GM23338 (cell line): ENCODE data around the gene OLFM1. TPM values are rescaled to one million over a fixed set of nuclear protein-coding genes. Genes with fewer than 3 reads are reported as not detected.

Source experiments
- ATAC-seq: fragments of 200-7000 bp; cut with Tn5 transposase; 3 replicates; pipeline ENCODE4 v1.9.1; 2020
- DNase-seq: peaks from one replicate; pipeline ENCODE4 v3.0.0-alpha.2; 2015; ENCODE audit warnings: low spot score
- H2AFZ ChIP-seq: fragments of 200-600 bp; sonication (generic); 2 replicates; pipeline ENCODE4 v1.8.0; 2016; ENCODE audit warnings: antibody characterized with exemption, mild to moderate bottlenecking, moderate library complexity
- H3F3A ChIP-seq: fragments of 200-600 bp; sonication (generic); replicated peaks from 2 replicates; pipeline ENCODE4 v1.8.0; 2017; ENCODE audit warnings: antibody characterized with exemption, mixed run types, low read depth
- H3K27ac ChIP-seq: fragments of 200-600 bp; sonication (generic); 2 replicates; pipeline ENCODE4 v1.6.1; 2016; ENCODE audit warnings: low read depth
- H3K27me3 ChIP-seq: fragments of 200-600 bp; sonication (generic); 2 replicates; pipeline ENCODE4 v1.8.0; 2016; ENCODE audit warnings: mild to moderate bottlenecking, mixed run types, moderate library complexity; ENCODE audit not compliant: insufficient read depth
- H3K36me3 ChIP-seq: fragments of 200-600 bp; sonication (generic); 2 replicates; pipeline ENCODE4 v1.8.0; 2016; ENCODE audit warnings: mild to moderate bottlenecking; ENCODE audit not compliant: insufficient read depth
- H3K4me1 ChIP-seq: fragments of 200-600 bp; sonication (generic); 2 replicates; pipeline ENCODE4 v1.8.0; 2016; ENCODE audit warnings: mild to moderate bottlenecking, moderate library complexity; ENCODE audit not compliant: insufficient read depth
- H3K4me2 ChIP-seq: fragments of 200-600 bp; sonication (generic); 2 replicates; pipeline ENCODE4 v1.7.1; 2017; ENCODE audit warnings: mixed run types
- H3K4me3 ChIP-seq: fragments of 200-600 bp; sonication (generic); 2 replicates; pipeline ENCODE4 v1.6.1; 2016; ENCODE audit warnings: mixed run types
- H3K79me2 ChIP-seq: fragments of 200-600 bp; sonication (generic); replicated peaks from 2 replicates; pipeline ENCODE4 v1.8.0; 2017; ENCODE audit warnings: mild to moderate bottlenecking; ENCODE audit not compliant: insufficient read depth
- H3K9me2 ChIP-seq: fragments of 200-600 bp; sonication (generic); 2 replicates; pipeline ENCODE4 v1.8.0; 2017; ENCODE audit not compliant: insufficient read depth
- H4K20me1 ChIP-seq: fragments of 200-600 bp; sonication (generic); replicated peaks from 2 replicates; pipeline ENCODE4 v1.8.0; 2017; ENCODE audit warnings: mild to moderate bottlenecking; ENCODE audit not compliant: insufficient read depth
- H3K27ac Mint-ChIP-seq: 2 replicates; pipeline ENCODE4 v1.8.0; 2020; ENCODE audit warnings: inconsistent platforms, mild to moderate bottlenecking, moderate library complexity, mixed read lengths
- H3K27me3 Mint-ChIP-seq: 3 replicates; pipeline ENCODE4 v1.8.0; 2022; ENCODE audit warnings: low read depth, mild to moderate bottlenecking, moderate library complexity, mixed read lengths, inconsistent platforms; ENCODE audit not compliant: insufficient read depth, poor library complexity
- H3K36me3 Mint-ChIP-seq: 3 replicates; pipeline ENCODE4 v1.8.0; 2021; ENCODE audit warnings: low read depth, mild to moderate bottlenecking, inconsistent platforms, moderate library complexity, mixed read lengths
- H3K4me1 Mint-ChIP-seq: 3 replicates; pipeline ENCODE4 v1.8.0; 2020; ENCODE audit warnings: mild to moderate bottlenecking, inconsistent platforms, mixed read lengths
- H3K4me3 Mint-ChIP-seq: 3 replicates; pipeline ENCODE4 v1.8.0; 2021; ENCODE audit warnings: moderate library complexity, mild to moderate bottlenecking, inconsistent platforms, mixed read lengths
- H3K9me3 Mint-ChIP-seq: 3 replicates; pipeline ENCODE4 v1.8.0; 2020; ENCODE audit warnings: moderate library complexity, mild to moderate bottlenecking, inconsistent platforms, mixed read lengths
- CREB1 ChIP-seq: fragments of 250-450 bp; sonication (Bioruptor Pico); IDR thresholded peaks from 2 replicates; pipeline ENCODE4 v1.5.0; 2020; ENCODE audit warnings: low read depth, mild to moderate bottlenecking, moderate library complexity
- EZH2phosphoT487 ChIP-seq: fragments of 200-600 bp; sonication (generic); IDR thresholded peaks from one replicate; pipeline ENCODE4 v1.8.1; 2018; ENCODE audit warnings: antibody characterized with exemption; ENCODE audit not compliant: unreplicated experiment
- JUNB ChIP-seq: IDR thresholded peaks from one replicate; pipeline ENCODE4 v1.6.1; 2016; ENCODE audit warnings: antibody characterized with exemption; ENCODE audit not compliant: unreplicated experiment
- POLR2AphosphoS5 ChIP-seq: IDR thresholded peaks from 2 replicates; pipeline ENCODE4 v1.6.1; 2016; ENCODE audit warnings: antibody characterized with exemption, low read depth
- ZNF114 ChIP-seq: fragments of 250-450 bp; sonication (Bioruptor Pico); IDR thresholded peaks from 2 replicates; pipeline ENCODE4 v1.5.0; 2020; ENCODE audit warnings: mild to moderate bottlenecking, moderate library complexity
- ZNF331 ChIP-seq: fragments of 250-450 bp; sonication (Bioruptor Pico); IDR thresholded peaks from 2 replicates; pipeline ENCODE4 v1.5.0; 2020; ENCODE audit warnings: low read depth, mild to moderate bottlenecking, moderate library complexity
- polyA plus RNA-seq: library from polyadenylated mRNA; unstranded; fragments of >200 nt; fragmentation: Nextera tagmentation; extraction: Ambion mirVana; gene quantifications from 2 replicates; pipeline ENCODE4 v1.2.1, GENCODE V29; 2016
- total RNA-seq: library from RNA; depleted of rRNA; stranded (reverse); fragments of >200 nt; shearing (Covaris generic); gene quantifications from 2 replicates; pipeline ENCODE4 v1.2.3, GENCODE V29; 2014
- TF ChIP-seq, protein P1 (sequence below), 2 experiments: fragments of 200-600 bp in 1 of 2; sonication (generic) in 1 of 2; conservative IDR thresholded peaks; 2 replicates each; pipeline versions ENCODE4 v1.5.1 to v1.6.1; 2016 to 2017; ENCODE audit warnings: antibody characterized with exemption in 2 of 2, low read depth in 2 of 2, mild to moderate bottlenecking in 2 of 2, moderate library complexity in 1 of 2
- TF ChIP-seq, protein P2 (sequence below): IDR thresholded peaks from one replicate; pipeline ENCODE4 v1.6.1; 2018; ENCODE audit warnings: antibody characterized with exemption; ENCODE audit not compliant: unreplicated experiment
- TF ChIP-seq, protein P3 (sequence below): IDR thresholded peaks from 2 replicates; pipeline ENCODE4 v1.6.1; 2016; ENCODE audit warnings: antibody characterized with exemption

Gene OLFM1
- total and polyA plus RNA-seq, 2 experiments from 2014 or later: 20.6 to 40.1 TPM

DNA sequence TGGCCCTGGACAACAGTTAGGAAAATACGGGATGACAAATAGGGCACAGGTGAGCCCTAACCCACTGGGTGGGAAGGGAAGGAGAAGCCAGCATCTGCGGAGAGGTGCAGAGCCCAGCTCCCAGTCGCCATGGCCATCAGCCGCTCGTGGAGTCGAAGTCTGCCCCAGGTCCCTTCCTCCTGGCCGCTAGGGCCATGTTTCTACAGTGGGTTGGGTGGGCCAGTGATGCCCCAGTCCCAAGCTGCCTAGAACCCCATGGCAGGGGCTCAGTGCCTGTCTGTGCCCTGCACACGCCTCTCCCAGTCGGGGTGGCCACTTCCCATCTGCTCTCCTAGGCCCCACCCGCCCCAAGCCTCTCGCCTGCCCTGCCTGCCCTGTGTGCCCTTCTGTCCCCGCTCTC, 34.8 kb downstream of the OLFM1 start (continued):
- TF ChIP-seq, protein P1, sequence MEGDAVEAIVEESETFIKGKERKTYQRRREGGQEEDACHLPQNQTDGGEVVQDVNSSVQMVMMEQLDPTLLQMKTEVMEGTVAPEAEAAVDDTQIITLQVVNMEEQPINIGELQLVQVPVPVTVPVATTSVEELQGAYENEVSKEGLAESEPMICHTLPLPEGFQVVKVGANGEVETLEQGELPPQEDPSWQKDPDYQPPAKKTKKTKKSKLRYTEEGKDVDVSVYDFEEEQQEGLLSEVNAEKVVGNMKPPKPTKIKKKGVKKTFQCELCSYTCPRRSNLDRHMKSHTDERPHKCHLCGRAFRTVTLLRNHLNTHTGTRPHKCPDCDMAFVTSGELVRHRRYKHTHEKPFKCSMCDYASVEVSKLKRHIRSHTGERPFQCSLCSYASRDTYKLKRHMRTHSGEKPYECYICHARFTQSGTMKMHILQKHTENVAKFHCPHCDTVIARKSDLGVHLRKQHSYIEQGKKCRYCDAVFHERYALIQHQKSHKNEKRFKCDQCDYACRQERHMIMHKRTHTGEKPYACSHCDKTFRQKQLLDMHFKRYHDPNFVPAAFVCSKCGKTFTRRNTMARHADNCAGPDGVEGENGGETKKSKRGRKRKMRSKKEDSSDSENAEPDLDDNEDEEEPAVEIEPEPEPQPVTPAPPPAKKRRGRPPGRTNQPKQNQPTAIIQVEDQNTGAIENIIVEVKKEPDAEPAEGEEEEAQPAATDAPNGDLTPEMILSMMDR (conservative IDR thresholded peaks at IDR 0.05; ENCODE audit: low read depth in 2 of 2): no peak
- TF ChIP-seq, protein P2, sequence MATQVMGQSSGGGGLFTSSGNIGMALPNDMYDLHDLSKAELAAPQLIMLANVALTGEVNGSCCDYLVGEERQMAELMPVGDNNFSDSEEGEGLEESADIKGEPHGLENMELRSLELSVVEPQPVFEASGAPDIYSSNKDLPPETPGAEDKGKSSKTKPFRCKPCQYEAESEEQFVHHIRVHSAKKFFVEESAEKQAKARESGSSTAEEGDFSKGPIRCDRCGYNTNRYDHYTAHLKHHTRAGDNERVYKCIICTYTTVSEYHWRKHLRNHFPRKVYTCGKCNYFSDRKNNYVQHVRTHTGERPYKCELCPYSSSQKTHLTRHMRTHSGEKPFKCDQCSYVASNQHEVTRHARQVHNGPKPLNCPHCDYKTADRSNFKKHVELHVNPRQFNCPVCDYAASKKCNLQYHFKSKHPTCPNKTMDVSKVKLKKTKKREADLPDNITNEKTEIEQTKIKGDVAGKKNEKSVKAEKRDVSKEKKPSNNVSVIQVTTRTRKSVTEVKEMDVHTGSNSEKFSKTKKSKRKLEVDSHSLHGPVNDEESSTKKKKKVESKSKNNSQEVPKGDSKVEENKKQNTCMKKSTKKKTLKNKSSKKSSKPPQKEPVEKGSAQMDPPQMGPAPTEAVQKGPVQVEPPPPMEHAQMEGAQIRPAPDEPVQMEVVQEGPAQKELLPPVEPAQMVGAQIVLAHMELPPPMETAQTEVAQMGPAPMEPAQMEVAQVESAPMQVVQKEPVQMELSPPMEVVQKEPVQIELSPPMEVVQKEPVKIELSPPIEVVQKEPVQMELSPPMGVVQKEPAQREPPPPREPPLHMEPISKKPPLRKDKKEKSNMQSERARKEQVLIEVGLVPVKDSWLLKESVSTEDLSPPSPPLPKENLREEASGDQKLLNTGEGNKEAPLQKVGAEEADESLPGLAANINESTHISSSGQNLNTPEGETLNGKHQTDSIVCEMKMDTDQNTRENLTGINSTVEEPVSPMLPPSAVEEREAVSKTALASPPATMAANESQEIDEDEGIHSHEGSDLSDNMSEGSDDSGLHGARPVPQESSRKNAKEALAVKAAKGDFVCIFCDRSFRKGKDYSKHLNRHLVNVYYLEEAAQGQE: no peak
- TF ChIP-seq JUNB (no peak), ZNF114 (CRISPR knock-in tag) (no peak), CREB1 (CRISPR knock-in tag) (no peak), POLR2AphosphoS5 (no peak), EZH2phosphoT487 (no peak), ZNF331 (CRISPR knock-in tag) (no peak)
- TF ChIP-seq, protein P3, sequence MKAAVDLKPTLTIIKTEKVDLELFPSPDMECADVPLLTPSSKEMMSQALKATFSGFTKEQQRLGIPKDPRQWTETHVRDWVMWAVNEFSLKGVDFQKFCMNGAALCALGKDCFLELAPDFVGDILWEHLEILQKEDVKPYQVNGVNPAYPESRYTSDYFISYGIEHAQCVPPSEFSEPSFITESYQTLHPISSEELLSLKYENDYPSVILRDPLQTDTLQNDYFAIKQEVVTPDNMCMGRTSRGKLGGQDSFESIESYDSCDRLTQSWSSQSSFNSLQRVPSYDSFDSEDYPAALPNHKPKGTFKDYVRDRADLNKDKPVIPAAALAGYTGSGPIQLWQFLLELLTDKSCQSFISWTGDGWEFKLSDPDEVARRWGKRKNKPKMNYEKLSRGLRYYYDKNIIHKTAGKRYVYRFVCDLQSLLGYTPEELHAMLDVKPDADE: no peak

DNA sequence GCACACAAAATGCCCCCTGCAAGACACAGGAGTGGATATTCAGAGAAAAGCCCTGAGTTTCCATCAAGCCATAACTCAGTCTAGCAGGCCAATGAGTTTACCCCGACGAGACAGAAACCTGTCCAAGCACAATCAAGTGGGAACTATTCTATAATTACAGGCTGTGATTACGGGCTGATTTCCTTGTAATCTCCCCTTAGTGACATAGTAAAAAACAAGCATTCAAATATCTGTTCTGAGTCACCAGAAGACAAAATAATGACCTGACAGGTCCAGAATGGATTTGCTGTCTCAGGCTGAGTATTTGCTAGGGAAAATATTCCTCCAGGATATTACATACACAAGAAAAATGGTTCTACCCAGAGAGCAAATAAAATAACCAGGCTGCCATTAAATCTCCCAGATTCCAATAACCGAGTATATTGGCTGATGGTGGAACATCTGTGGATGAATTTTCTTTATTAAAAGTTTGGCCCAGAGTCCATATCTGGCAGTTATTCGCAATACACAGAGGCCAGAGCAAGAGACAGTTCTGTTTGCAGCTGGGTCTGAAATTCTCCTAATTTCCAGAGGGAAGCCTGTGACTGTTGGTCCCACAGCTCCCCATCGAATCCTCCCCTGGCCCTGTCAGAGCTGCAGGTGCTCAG, 35.8 kb downstream of the OLFM1 start:
- Histone ChIP-seq H3K9me2 (no peaks in the 10 kb centered on the region), H2AFZ (no peak overlapping the region), H3K79me2 (no peaks in the 10 kb centered on the region), H3K27me3 (no peaks in the 10 kb centered on the region), H3K4me2 (no peak overlapping the region), H3K4me3 (no peak overlapping the region), H3K4me1 (no peaks in the 10 kb centered on the region), H3F3A (no peaks in the 10 kb centered on the region), H3K36me3 (no peaks in the 10 kb centered on the region), H4K20me1 (no peaks in the 10 kb centered on the region), H3K27ac (no peak overlapping the region)
- Mint-ChIP-seq H3K27ac (no peak overlapping the region), H3K9me3 (peaks cover 17% of the 10 kb centered on the region), H3K4me1 (no peaks in the 10 kb centered on the region), H3K4me3 (no peak overlapping the region), H3K27me3 (peaks cover 8% of the 10 kb centered on the region), H3K36me3 (peaks cover 27% of the 10 kb centered on the region)
- ATAC-seq (no peak), DNase-seq (no peak)
- TF ChIP-seq, protein P3: no peak
- TF ChIP-seq, protein P1 (conservative IDR thresholded peaks at IDR 0.05; ENCODE audit: low read depth in 2 of 2): no peak
- TF ChIP-seq CREB1 (CRISPR knock-in tag) (no peak), ZNF331 (CRISPR knock-in tag) (no peak)
- TF ChIP-seq, protein P2: no peak
